Mononuclear cell (primary cell): ENCODE measurements around the gene ARHGAP26. TPM values are rescaled to one million over a fixed set of nuclear protein-coding genes. Genes with fewer than 3 reads are reported as not detected.

Source experiments
- H3K27me3 ChIP-seq: 2 replicates; pipeline ENCODE4 v1.6.0; 2011; ENCODE audit warnings: low read length, control low read depth; ENCODE audit not compliant: insufficient read depth
- H3K4me1 ChIP-seq: 2 replicates; pipeline ENCODE4 v1.5.1; 2011; ENCODE audit warnings: mild to moderate bottlenecking, low read length, control low read depth; ENCODE audit not compliant: insufficient read depth
- H3K4me3 ChIP-seq: 2 replicates; pipeline ENCODE4 v1.5.1; 2011; ENCODE audit warnings: mild to moderate bottlenecking, low read length, moderate library complexity
- H3K9me3 ChIP-seq: 2 replicates; pipeline ENCODE4 v1.5.1; 2011; ENCODE audit warnings: low read depth, mild to moderate bottlenecking, control low read depth, low read length
- total RNA-seq: library from RNA; depleted of rRNA; stranded (reverse); fragments of >200 nt; gene quantifications from one replicate; pipeline ENCODE4 v1.2.3, GENCODE V29; 2012

ARHGAP26 gene
- total RNA-seq, 1 donor, result 53.6 TPM

DNA sequence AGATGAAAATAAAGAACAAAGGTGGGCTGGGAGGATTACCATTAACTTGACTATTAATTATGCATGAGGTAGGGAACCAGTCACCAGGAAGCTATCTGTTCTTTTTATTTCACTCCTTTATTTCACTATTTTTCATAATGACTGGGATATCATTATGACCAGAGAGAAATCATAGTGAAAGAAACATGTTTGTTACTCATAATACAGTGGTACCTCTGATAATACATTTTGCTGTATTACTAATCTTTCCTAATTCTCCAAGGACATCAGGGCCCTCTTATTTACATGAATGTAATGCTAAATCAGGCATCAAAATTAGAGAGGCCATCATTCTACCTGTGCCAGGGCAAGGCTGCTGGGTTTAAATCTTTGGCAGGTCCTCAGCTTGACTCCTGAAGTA, 379.6 kb downstream of the ARHGAP26 start:
- Histone ChIP-seq H3K27me3 (no peaks in the 10 kb centered on the region), H3K4me3 (no peak overlapping the region), H3K4me1 (no peaks in the 10 kb centered on the region), H3K9me3 (no peaks in the 10 kb centered on the region)

DNA sequence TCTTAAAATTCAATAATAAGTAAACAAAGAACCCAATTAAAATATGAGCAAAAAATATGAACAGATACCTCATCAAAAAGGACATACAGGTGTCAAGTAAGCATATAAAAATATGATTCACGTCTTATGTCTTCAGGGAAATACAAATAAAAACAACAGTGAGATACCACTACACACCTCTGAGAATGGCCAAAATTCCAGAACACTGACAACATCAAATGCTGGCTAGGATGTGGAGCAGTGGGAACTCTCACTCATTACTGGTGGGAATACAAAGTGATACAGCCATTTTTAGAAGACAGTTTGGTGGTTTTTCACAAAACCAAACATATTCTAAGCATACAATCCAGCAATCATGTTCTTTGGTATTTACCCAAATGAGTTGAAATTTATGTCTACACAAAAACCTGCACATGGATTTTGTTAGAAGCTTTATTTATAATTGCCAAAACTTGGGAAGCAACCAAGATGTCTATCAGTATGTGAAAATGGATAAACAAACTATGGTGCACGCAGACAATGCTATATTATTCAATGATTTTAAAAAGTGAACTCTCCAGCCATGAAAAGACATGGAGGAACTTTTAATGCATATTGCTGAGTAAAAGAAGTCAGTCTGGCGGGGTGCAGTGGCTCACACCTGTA, 381.0 kb downstream of the ARHGAP26 start:
- Histone ChIP-seq H3K9me3 (no peaks in the 10 kb centered on the region), H3K4me1 (no peaks in the 10 kb centered on the region), H3K27me3 (no peaks in the 10 kb centered on the region), H3K4me3 (no peak overlapping the region)

DNA sequence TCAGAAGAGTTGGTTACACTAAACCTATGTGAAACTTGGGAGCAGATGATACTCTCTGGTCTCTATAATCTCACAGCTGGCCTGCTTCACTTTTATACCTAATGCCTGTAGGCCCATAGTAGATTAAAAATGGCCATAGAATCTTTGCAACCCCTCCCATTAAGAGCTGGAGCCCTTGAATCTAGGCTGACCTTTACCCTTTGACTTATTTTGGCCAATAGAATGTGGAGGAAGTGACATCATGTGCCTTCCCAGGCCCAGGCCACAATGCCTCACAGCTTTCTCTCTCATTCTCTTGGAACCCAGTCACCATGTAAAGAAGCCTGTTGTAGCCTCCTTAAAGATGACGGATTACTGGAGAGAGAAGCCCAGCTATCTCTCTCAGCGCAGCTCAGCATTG, 382.3 kb downstream of the ARHGAP26 start:
- Histone ChIP-seq H3K9me3 (no peaks in the 10 kb centered on the region), H3K27me3 (no peaks in the 10 kb centered on the region), H3K4me3 (no peak overlapping the region), H3K4me1 (no peaks in the 10 kb centered on the region)

DNA sequence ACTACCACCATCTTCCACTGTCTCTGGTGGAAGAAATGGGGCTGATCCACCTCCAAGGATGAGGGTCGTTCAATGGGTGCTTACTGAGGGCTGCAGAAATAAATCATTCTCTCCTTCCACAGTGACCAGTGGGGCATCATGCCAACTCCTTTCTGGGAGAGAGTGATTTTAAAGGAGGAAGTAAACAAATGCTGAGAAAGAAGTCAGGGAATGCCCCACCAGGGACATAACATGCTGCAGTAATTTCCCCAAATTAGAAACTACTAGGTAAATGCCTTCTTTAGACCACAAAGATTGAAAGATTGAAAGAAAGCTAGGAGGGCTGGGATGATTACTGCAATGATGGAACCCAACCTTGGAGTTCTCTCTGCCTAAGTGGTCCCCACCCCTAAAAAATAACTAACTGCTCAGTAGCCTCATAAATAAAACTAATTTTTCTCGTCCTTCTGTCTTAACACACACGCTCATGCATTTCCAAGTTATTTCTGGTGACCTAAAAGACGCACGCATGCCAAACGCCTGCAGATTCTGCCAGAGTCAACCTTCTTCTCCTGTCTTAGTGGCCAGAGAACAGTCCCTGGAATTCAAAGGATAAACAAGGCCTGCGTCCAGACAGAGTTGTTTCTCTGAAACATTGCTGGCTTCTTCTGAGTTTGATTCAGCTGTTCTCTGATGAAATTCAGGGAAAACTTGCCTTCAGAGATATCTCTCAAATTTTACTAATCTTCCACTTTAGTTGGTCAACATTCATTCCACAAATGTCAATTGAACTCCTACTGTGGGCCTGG, 383.3 kb downstream of the ARHGAP26 start:
- no peaks in the 10 kb centered on the region for H3K4me1 ChIP-seq
- H3K27me3 ChIP-seq, result no peaks in the 10 kb centered on the region
- H3K4me3 ChIP-seq, result no peak overlapping the region
- no peaks in the 10 kb centered on the region for H3K9me3 ChIP-seq

DNA sequence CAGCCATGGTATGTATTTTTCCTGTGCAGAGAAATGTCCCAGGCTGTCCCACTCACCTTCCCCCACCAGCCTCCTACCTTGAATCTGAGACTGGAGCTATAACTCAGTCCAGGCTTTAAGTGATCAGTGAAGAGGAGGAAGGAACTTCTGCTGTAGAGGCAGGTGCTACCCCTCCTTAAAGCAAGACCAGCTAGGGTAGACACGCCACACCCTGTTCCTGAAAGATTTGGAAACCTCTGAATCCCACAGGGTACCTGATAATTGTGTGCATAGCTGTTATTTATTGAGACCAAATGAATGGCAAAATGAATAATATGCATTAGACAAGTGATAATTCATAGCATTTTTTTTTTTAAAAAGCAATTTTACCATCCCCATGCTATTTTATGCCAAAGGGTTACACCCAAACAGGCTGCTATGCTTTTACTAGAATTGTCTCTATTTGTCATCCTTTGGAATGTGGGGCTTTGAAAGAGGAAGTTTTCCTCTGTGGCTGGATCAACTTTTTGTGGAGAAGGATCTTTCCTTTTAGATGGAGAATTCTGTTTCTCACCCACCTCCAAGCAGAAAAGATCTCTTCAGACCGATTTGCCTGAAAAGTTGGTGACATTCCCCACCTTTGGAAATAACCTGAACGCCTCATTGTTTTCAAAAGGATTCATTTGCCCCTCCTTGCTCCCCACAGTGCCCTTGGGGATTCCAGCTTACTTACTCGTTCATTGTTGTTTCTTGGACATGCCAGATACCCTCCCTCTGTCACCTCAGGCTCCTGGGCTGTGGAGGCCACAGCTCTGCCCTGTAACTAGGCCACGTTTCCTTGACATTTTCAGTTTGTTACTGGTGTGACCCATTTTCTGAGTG, 384.6 kb downstream of the ARHGAP26 start:
- Histone ChIP-seq H3K27me3 (no peaks in the 10 kb centered on the region), H3K4me3 (no peak overlapping the region), H3K9me3 (no peaks in the 10 kb centered on the region), H3K4me1 (no peaks in the 10 kb centered on the region)

DNA sequence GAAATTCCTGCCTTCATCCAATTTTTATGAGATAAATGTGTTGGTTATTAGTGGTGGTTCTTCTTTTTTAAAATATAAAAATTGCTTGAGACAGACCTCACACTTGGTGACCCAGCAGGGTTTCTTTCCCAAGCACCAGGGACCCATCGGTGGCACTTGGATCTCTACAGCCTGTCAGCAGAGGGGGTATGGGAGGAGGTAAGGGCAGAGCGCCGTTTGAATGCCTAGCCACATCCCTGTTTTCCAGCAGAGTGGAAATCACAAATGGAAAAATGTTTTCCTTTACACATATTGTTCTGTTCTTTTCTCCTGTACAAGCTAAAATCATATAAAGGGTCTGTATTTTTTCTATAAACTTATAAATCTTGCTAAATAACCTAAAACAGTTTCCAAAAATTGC, 385.3 kb downstream of the ARHGAP26 start:
- Histone ChIP-seq H3K4me3 (no peak overlapping the region), H3K27me3 (no peaks in the 10 kb centered on the region), H3K4me1 (no peaks in the 10 kb centered on the region), H3K9me3 (no peaks in the 10 kb centered on the region)

DNA sequence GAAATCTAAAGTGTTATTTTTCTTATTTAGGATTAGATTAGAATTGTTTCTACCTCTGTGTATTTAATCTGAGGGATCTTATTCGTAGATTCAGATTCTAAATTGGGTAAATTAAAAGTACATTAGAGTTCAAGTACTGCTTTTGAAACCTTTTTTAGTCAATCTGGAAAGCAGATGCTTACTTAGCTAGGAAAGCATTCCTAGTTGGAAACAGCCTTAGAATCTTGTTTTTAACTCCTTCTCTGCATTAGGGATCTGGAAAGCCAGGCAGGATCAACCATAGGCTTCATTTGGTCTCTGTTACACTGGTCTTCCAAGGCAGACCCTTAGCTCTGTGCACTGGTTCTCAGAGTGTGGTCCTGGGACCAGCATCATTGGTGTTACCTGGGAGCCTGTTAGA, 385.9 kb downstream of the ARHGAP26 start:
- Histone ChIP-seq H3K4me3 (no peak overlapping the region), H3K9me3 (no peaks in the 10 kb centered on the region), H3K27me3 (no peaks in the 10 kb centered on the region), H3K4me1 (no peaks in the 10 kb centered on the region)

DNA sequence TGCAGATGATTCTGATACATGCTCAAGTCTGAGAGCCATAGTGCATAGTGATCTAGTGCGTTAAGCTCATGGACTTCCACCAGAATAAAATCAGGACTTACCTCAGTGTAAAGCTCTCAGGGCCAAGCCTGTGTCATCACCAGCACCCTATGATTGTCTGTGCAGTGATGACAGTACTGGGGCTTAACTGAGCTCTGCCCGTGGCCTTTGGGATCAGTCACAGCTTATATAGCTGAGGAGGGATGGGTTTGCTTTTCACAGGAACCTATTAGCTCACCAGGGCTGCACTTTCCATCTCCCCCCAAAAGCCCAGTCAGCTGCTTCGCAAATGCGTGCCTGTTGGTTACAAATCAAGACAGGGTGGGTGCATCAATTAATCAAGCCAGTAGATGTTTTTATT, 386.4 kb downstream of the ARHGAP26 start:
- H3K27me3 ChIP-seq, result no peaks in the 10 kb centered on the region
- H3K4me1 ChIP-seq, result peaks cover 3% of the 10 kb centered on the region
- no peaks in the 10 kb centered on the region for H3K9me3 ChIP-seq
- H3K4me3 ChIP-seq, result no peak overlapping the region

DNA sequence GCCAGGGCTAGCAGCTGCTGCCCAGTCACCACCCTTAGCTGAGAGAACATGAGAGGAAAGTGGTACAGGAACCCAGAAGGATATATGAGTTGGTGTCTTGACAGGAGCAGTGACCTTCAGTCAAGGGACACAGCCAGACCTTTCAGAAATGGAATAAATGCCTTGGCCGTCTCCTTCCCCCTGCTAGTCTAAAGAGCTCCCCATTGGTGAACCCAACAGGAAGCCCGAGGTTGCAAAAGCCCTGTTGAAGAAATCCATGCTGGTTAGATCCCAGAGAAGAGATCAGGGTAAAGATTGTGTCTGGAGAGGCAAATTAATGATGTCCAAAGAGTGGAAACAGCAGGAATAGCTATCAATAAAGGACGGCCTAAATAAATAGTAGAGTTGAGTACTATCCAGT, 388.9 kb downstream of the ARHGAP26 start:
- H3K27me3 ChIP-seq, result no peaks in the 10 kb centered on the region
- peaks cover 11% of the 10 kb centered on the region for H3K4me1 ChIP-seq
- no peaks in the 10 kb centered on the region for H3K9me3 ChIP-seq
- H3K4me3 ChIP-seq, result no peak overlapping the region

DNA sequence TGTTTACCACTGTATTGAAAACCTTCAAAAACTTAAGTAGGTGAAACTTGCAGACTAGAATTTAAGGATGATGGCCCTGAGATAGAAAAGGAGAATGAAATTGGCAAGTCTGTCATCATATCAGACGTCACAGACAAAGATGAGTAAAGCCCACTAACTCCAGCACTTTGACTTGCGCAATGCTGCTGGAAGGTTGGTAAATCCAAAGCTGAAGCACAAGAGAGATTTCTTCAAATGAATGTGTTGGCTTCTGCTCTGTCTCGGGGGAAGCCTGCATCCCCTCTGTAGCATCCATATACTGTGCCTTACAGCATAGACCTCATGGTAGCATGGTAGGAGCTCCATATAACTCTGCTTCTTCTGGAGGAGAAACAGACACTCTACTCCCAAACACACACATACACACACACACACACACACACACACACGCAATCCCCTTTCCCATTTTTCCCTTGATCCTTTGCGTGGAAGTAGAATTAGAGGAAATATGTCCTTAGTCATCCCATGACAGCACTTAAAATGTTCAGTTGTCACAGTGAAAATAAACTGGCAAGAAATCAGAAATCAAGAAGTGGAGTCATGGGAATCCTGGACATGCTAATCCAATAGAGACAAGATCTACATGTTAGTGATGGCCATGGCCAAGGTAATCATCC, 391.8 kb downstream of the ARHGAP26 start:
- Histone ChIP-seq H3K4me3 (no peak overlapping the region), H3K9me3 (no peaks in the 10 kb centered on the region), H3K27me3 (no peaks in the 10 kb centered on the region), H3K4me1 (peaks cover 21% of the 10 kb centered on the region)

DNA sequence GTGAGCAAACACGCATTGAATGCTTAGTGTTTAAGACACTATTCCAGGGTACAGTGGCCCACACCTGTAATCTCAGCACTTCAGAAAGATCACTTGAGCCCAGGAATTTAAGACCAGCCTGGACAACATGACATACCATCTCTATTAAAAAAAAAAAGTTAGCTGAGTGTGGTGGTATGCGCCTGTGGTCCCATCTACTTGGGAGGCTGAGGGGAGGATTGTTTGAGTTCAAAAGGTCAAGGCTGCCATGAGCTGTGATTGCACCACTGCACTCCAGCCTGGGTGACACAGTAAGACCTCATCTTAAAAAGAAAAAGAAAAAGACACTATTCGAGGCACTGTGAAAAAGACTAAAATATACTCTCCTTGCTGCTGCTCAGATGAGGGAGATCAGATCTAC, 392.6 kb downstream of the ARHGAP26 start:
- Histone ChIP-seq H3K9me3 (no peaks in the 10 kb centered on the region), H3K4me1 (peaks cover 21% of the 10 kb centered on the region), H3K27me3 (no peaks in the 10 kb centered on the region), H3K4me3 (no peak overlapping the region)

DNA sequence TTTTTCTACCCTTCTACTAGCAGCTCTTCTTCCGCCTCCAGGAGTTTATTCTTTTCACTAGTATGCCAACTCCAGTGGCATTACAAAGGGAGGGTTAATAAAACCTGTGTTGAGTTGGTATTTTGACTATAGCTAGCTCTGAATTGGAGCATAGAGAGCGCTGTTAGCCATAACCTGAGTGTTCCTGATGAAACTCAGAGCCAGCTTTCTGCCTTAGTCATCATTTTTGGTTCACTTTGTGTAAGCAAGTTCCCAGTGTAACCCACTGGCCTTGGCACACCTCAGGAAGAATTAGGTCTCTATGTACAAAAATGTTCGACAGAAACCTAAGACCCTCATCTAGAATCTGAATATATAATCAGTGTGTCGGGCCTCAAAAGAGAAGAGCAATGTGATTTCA, 394.4 kb downstream of the ARHGAP26 start:
- Histone ChIP-seq H3K4me3 (no peak overlapping the region), H3K27me3 (no peaks in the 10 kb centered on the region), H3K9me3 (no peaks in the 10 kb centered on the region), H3K4me1 (peaks cover 21% of the 10 kb centered on the region)

DNA sequence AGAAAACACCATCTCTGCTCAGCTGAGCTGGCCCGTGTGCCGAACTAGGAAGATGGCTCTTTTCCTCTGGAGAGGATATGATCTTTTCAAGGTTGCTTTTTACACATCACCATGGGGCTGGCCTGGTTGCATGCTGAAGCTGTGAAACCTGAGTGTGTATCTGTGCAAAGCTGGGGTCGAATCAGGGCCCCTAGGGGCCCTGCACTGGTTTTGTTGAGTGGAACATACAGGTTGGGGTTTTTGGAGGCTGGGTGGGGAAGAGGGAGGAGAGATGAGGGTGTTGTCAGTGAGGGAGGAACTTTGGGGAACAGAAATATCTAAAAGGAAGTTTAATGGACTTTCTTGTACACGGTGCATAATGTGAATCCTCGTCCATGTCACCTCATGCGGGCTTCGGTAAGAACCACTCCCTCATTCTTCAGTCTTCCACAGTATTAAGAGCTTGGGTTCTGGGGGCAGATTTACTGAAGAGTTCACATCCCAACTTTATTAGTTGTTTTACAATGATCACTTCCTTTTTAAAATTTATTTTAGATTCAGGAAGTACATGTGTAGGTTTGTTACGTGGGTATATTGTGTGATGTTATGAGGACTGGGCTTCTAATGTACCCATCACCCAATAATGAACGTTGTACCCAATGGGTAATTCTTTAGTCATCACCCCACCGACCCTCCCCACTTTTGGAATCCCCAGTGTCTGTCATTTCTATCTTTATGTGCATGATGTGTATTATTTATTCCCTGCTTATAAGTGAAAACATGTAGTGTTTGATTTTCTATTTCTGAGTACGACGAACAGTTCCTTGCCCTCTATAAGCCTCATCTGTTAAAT, 395.1 kb downstream of the ARHGAP26 start:
- H3K9me3 ChIP-seq, result no peaks in the 10 kb centered on the region
- H3K4me3 ChIP-seq, result no peak overlapping the region
- no peaks in the 10 kb centered on the region for H3K27me3 ChIP-seq
- peaks cover 21% of the 10 kb centered on the region for H3K4me1 ChIP-seq

DNA sequence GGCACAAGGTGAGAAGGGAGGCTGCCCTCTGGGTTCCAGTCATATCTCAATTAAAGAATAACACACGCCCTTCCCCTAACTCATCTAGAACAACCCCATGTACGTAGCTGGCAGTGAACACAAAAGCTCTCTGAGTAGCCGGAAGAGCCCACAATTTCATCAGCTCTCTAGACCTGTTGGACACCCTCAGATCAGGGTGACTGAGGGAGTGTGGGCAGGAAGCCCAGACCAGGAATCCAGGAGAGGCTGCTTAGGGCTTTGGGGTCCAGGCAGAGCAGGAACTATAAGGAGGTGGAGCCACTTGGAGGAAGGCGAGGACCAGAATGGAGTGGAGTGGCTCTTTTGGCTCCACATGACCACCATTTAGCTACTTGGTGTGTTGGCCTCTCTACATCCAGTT, 395.9 kb downstream of the ARHGAP26 start:
- no peak overlapping the region for H3K4me3 ChIP-seq
- no peaks in the 10 kb centered on the region for H3K27me3 ChIP-seq

More for the DNA sequence above, 395.9 kb downstream of the ARHGAP26 start:
- no peaks in the 10 kb centered on the region for H3K9me3 ChIP-seq
- peaks cover 21% of the 10 kb centered on the region for H3K4me1 ChIP-seq
